Cardiac fibroblast (primary cell): ENCODE measurements around the gene SCUBE2.

ENCODE experiments used
- DNase-seq, 2 donors: peaks; one replicate each; pipeline versions ENCODE4 v3.0.0 to v3.0.0-alpha.2; 2010; ENCODE audit warnings: low read depth in 2 of 2
- H3K4me3 ChIP-seq, 2 donors: replicated peaks in 1 of 2; 1 replicate in 1 of 2; 2 replicates in 1 of 2; pipeline ENCODE4 v1.5.1; 2011; ENCODE audit warnings: low read depth in 2 of 2, low read length in 2 of 2, mild to moderate bottlenecking in 2 of 2, moderate library complexity in 1 of 2
- TF ChIP-seq, protein P1 (sequence below): IDR thresholded peaks from one replicate; pipeline ENCODE4 v1.5.1; 2011; ENCODE audit warnings: low read depth, mild to moderate bottlenecking, low read length, inconsistent platforms

SCUBE2 gene

DNA sequence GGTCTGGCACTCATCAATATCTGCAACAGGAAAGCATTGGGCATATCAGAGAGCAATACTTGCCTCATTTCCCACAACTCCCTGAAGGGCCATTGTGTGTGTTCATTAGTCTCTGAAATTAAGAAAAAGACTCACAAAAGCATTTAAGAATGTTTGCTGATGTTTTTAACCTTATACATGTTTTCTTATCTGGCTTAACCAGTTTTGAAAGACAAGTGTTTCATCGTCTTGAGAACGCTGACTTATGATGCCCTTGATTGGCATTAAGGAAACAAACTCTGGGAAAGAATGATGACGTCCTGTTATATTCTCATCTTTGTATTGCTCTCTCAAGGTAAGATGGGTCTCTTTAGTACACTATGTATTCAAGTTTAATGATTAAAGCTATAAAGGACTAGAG is 32.0 kb downstream of the SCUBE2 start:
- DNase-seq: no peak

DNA sequence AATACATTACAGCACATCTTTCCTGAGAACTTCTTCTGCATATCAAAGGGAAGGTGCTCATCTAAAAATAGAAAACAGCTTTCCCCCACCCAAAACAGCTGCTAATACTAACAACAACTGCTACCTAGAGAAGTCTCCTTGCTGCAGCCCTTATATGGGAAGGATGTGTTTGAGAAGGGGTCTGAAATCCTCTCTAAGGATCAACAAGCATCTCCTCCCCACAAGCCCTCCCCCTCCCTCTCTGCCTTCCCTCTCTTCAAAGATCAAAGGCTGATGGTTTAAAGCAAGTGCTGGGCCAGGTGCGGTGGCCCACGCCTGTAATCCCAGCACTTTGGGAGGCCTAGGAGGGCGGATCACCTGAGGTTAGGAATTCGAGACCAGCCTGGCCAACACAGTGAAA is 33.5 kb downstream of the SCUBE2 start:
- TF ChIP-seq, protein P1, sequence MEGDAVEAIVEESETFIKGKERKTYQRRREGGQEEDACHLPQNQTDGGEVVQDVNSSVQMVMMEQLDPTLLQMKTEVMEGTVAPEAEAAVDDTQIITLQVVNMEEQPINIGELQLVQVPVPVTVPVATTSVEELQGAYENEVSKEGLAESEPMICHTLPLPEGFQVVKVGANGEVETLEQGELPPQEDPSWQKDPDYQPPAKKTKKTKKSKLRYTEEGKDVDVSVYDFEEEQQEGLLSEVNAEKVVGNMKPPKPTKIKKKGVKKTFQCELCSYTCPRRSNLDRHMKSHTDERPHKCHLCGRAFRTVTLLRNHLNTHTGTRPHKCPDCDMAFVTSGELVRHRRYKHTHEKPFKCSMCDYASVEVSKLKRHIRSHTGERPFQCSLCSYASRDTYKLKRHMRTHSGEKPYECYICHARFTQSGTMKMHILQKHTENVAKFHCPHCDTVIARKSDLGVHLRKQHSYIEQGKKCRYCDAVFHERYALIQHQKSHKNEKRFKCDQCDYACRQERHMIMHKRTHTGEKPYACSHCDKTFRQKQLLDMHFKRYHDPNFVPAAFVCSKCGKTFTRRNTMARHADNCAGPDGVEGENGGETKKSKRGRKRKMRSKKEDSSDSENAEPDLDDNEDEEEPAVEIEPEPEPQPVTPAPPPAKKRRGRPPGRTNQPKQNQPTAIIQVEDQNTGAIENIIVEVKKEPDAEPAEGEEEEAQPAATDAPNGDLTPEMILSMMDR: no peak
- no peak for DNase-seq
- H3K4me3 ChIP-seq: no peak overlapping the region

More for the DNA sequence above, 32.0 kb downstream of the SCUBE2 start:
- TF ChIP-seq, protein P1: no peak
- no peak overlapping the region for H3K4me3 ChIP-seq

DNA sequence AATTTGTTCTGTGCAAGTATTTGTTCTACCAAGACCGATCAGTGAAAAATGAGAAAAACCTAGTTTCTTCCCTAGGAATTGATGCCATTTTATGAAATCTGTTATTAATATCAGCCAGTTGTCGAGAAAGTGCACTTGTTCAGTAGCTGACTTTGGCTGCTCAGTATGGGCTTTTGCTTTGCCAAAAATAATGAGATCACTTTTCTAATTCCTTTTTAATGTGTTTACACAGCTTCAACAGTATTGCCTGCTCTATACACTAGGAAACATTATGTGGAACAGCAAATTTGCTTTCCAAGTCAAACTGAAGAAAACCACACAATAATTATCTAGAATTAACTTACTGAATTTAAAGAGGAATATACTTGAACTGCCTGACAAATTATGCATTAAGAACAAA is 34.4 kb downstream of the SCUBE2 start:
- no peak overlapping the region for H3K4me3 ChIP-seq

DNA sequence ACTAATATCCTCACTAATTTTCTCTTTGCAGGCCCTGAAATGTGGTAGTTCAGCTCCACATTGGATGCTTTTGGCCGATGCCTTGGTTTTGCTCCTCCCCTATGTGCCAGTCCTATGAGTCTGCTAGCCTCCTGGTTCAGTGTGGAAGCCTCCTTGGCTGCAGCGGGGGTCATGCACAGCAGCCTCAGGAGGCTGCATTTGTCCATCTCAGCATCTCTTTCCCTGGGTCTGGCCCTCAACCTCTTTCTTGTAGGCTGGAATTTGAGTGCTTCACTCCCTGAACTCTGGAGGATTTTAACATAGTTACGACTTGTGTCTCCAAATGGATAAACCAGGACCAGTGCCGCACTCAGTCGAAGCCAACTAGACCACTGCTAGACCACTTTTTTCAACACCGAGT is 34.9 kb downstream of the SCUBE2 start:
- TF ChIP-seq, protein P1: no peak
- DNase-seq: no peak
- no peak overlapping the region for H3K4me3 ChIP-seq

More for the DNA sequence above, 34.4 kb downstream of the SCUBE2 start:
- no peak for DNase-seq
- TF ChIP-seq, protein P1: no peak

DNA sequence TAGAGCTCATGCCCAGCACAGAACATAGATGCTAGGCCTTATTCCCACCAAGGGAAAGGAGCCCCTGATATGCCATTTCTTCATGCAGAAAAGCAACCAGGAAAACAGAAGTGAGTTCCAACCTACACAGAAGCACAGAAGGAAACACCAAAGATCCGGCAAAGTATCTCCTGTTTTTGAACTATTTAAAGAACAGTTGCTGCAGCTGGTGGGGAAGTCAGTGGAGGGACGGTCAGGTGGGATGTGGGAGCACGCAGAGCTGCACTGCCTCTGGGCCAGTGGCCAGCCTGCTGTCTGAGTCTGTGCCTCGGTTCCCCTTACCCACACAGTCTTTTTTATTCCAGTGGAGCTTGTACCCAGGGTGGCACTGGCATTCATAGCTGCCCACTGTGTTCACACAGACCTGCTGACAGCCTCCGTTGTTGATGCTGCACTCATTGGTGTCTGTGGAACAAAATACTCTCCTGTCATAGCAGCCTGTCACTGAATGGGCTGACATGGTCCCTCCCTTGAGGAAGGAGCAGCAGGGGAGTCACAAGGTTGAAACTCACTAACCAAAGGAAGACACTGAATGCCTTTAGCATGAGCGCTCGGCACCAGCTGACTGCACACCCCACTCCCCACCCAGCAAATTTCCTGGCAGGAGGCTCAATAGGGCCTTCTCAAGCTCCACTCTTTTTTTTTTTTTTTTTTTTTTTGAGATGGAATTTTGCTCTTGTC is 37.9 kb downstream of the SCUBE2 start:
- TF ChIP-seq, protein P1: no peak
- DNase-seq: peak; percentile 12 to 39

DNA sequence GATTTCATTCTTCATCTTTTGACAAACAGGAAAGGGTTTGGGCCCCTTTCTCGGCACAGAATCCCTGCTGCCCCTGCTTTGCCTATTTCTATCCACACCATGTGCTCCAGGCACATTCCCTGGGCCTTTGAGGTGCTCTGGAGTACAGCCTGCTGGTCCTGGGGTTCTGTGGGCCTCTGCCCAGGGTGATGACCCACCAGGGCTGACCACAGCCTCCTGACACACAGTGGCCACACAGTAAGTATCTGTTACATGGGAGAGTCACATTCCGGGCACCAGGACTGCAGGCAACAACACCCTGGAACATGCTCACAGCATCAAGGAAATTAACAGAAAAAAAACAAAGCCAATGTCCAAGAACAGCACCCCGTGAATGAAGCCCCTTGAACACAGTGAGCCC is 39.1 kb downstream of the SCUBE2 start:
- H3K4me3 ChIP-seq: no peak overlapping the region
- TF ChIP-seq, protein P1: no peak
- DNase-seq: no peak

More for the DNA sequence above, 37.9 kb downstream of the SCUBE2 start:
- H3K4me3 ChIP-seq: no peak overlapping the region

DNA sequence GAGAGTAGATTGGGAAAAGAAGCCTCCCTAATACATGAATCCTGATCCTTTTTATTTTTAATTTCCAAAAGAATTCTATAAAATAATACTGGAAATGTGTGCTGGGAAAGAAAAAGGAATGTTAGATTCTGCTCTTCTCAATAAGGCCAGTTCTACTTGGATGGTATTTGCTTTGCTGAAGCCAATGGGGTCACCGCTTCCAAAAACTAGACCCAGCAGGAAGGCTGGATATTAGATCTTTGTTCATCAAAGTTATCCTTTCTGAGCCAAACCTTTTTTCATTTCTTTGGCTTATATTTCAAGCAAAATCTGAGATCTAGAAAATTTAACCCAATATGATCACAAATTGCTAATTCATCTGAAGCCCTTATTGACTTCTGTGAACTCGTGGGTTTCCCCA is 41.4 kb downstream of the SCUBE2 start:
- no peak for DNase-seq
- TF ChIP-seq, protein P1: no peak

More for the DNA sequence above, 41.4 kb downstream of the SCUBE2 start:
- no peak overlapping the region for H3K4me3 ChIP-seq
